ENCODE results near the gene BAIAP2L1. TPM values are rescaled to one million over a fixed set of nuclear protein-coding genes. Genes with fewer than 3 reads are reported as not detected.

BAIAP2L1 gene, protein sequence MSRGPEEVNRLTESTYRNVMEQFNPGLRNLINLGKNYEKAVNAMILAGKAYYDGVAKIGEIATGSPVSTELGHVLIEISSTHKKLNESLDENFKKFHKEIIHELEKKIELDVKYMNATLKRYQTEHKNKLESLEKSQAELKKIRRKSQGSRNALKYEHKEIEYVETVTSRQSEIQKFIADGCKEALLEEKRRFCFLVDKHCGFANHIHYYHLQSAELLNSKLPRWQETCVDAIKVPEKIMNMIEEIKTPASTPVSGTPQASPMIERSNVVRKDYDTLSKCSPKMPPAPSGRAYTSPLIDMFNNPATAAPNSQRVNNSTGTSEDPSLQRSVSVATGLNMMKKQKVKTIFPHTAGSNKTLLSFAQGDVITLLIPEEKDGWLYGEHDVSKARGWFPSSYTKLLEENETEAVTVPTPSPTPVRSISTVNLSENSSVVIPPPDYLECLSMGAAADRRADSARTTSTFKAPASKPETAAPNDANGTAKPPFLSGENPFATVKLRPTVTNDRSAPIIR
- total RNA-seq (2022; extraction: Qiagen RNA extraction) = 37.4 to 44.4 TPM (median 40.9 TPM) in 5 replicates

DNA sequence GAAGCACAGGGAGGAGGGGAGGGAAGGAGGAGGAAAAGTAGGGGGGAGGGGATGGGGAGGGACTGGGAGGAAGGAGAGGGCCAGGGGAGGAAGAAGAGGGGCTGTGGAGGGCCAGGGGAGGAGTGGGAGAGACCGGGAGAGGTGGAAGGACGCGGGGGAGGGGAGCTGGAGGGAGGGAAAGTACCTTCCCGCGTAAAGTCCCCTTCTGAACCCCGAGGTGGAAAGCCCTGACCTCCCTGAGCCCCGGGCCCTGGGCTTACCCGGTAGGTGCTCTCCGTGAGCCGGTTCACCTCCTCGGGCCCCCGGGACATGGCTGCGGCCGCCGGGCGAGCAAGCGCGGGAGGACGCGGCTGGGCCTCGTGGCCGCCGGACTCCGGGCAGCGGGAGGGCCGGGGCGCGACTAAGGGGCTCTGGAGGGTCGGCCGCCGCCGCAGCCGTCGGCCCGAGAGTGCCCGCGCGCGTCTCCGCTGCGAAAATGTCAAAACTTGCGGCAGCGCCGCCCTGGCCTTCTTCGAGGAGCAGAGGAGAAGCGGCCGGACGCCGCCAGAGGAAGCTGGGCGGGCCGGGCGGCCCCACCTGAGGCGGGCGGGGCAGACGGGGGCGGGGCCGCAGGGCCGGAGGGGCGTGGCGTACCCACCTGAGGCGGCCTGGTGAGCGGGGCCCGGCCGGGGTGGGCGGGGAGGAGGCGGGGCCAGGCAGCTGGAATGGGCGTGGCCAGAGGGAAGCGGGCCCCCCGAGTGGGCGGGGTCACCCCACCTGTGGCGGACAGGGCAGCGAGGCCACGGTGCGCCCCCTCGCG is at the start of gene BAIAP2L1:
Gene BAIAP2L1, minus strand, starts transcription at position 549 of the 799 bp plus-strand sequence. Its CDS starts 238 bp downstream, at position 311.

DNA sequence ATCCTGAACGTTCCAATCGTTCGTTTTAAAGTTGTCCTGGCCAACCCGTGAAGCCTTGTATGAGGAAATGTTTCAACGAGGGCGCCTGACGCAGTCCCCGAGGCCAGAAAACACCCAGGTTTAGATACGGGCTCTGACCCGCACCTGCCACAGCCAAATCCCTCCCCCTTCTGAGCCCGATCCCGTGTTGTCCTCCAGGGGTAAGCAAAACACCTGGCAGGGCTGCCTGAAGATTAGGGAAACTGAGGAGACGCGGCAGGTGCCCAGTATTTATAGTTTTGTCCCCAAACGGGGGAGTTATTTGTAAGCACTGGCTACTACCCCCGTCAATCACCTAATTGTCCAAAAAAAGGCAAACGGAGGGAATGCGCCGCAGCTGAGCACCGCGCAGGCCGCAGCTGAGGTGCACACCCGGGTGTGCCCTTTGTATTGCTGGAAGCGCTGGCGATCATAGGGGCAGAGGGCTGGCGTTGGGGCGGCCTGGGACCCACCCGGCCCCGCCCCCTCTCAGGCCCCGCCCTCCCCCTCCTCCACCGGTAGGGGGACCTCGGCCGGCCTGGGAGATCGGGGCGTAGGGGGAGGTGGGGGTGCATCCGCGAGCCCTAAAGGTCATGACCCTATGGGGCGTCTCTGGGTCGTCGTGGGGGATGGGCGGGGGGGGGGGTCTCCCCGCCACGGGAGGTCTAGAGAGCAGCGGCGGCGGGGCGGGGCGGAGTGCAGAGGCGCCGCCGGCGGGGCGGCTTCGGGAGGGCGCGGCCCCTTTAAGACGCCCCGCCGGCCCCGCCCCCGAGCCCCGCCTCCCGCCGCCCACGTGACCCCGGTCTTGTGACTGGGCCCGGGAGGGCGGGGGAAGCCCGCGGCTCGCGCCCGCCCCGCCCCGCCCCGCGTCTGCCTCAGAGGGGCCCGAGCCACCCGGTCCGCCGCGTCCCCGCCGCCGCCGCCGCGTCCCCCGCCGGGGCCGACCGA is 119.8 kb downstream of the BAIAP2L1 start, which contains the start of gene BRI3:
Gene BRI3, plus strand, starts transcription at position 896 of the 966 bp plus-strand sequence. CDS start 110 bp downstream, outside the sequence.

DNA sequence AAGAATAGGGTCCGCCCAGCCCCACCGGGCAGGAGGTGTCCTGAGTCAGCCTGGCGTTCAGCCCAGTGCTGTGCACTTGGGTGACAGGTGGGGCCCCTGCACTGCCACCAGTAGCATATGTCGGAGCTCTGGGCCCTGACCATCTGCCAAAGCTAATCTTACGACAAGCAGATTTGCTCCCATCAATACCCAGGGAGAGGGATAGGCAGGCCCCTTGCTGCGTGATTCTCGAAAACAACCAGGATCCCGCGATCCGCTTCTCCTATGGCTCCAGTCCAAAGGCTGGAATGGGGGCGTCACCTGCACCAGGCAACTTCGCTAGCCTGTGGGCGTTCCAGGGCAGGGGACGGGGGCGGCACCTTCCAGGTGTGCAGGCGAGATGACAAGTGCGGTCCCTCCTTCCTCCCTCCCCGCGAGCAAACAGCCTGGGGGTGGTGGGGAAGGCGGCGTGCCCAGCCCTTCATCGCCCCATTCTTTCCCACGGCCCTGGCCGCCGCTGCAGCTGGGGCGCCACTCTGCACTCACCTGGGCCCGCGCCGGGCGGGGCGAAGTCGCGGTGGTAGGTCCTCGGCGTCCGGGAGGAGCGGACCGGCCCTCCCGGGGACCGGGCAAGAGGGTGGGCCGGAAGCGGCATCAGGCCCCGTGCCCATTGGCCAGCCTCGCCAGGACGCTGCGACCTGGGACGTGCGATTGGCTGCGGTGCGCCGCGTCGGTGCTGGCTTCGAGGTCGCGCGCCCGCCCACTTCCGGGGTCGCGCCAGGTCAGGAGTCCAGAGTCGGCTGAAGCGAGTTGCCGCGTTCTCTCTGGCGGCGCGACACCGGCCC is 149.1 kb downstream of the BAIAP2L1 start, which contains the start of gene TECPR1:
Gene TECPR1, minus strand, starts transcription at position 632 of the 824 bp plus-strand sequence. CDS start 6,086 bp downstream, outside the sequence.

Other genes starting within 250 kb of the BAIAP2L1 start
- 0.39 to 0.86 TPM (median 0.62 TPM) in 5 replicates for gene BHLHA15, start 189.7 kb downstream of the BAIAP2L1 start, total RNA-seq (2022; extraction: Qiagen RNA extraction)
- 5.2 to 10.5 TPM (median 8.4 TPM) in 5 replicates for gene TECPR1, start 148.9 kb downstream of the BAIAP2L1 start, total RNA-seq (2022; extraction: Qiagen RNA extraction)
- gene BRI3, start 119.4 kb downstream of the BAIAP2L1 start, total RNA-seq (2022; extraction: Qiagen RNA extraction) = 113 to 151 TPM (median 134 TPM) in 5 replicates
- 0.12 to 0.27 TPM (median 0.20 TPM) in 5 replicates for gene NPTX2, start 216.2 kb upstream of the BAIAP2L1 start, total RNA-seq (2022; extraction: Qiagen RNA extraction)

Measured in A549 treated with dexamethasone at 1 μM for 4 hours (cell line).